Fibroblast of skin of right biceps (primary cell): ENCODE measurements around the gene DRAP1.
"Not testable (repeated sequence)": the region's sequence is repeated elsewhere in the genome, so short reads cannot be mapped to it uniquely, and the experiment has no call there.

ENCODE experiments used
- DNase-seq: peaks from one replicate; pipeline ENCODE4 v3.0.0-alpha.2; 2013

DRAP1 gene

DNA sequence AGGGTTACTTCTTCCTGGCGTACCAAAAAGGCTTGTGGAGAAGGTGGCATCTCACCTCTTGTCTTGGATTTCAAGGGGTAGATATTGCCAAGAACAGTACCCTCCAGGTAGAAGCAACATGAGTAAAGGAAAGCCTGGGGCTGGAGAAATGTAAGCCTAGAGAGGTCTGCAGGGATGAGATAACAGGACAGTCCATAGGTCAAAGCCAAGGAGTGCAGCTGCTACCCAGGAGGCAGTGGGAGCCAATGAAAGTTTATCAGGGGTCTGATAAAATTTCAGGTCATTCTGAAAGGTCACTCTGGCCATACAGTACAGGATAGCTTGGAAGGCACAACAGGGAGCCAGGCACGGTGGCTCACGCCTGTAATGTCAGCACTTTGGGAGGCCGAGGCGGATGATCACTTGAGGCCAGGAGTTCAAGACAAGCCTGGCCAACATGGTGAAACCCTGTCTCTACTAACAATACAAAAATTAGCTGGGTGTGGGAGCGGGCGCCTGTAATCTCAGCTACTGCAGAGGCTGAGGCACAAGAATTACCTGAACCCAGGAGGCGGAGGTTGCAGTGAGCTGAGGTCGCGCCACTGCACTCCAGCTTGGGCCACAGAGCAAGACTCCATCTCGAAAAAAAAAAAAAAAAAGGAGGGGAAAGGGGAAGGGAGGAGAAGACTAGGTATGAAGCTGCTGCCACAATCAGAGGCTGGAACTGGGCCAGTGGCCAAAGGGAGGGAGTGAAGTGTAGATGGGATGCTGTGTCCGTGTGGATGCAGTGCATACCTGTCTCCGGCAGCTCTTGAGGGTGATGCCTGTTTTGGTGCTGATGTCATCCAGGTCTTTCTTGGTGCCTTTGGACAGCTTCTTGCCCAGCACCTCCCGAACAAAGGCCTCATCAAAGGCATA, 32.2 kb upstream of the DRAP1 start:
- DNase-seq = no peak

DNA sequence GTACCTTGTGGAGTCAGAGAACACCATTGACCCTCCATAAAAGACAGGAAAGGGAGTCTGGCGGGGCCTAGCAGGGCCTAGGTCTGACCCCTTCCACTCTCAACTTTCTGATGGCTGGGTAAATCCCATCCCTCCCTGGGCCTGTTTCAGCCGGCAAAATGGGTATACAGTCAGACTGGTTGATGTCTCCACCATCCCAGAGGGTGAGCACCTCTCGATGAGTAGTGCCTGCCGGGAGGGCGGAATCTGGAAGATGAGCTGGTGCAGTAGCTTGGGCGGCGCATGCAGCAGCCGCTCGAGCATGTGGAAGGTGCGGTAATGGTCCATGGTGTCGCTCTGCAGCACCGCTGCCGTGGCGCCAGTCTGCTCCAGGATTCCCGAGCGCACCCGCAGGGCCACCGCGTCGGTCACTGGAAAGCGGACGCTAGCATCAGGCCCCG, 31.5 kb upstream of the DRAP1 start:
- peak; percentile 47 for DNase-seq

DNA sequence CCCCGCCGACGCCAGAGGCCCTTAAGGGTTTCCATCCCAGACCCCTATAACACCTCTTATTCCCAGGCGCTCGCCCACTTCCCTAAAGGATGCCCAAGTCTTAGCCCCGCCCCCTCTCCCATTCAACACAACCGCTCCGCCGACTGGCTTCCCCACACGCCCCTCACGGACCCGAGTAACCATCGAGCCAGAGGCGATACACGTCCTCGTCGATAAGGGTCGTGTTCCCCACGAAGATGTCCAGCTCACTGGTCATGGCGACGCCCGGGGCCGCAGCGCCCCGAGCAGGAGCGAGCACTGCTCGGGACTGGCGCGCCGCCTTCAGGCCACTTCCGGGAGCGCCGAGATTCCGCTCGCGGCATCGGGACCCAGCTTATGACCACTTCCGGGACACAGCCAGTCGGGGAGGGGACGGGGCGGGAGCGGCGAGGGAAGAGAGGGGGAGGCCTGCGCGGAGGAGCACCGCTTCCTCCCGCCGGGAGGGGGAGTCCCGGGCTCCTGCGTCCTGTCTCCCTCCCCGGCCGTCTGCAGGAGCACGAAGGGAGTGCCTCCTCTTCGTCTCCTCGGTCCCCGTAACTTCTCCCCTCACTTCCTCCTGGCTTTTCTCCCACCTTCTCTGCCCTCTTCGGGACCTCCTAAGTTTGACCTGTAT, 30.9 kb upstream of the DRAP1 start, which contains the start of gene FIBP:
Gene FIBP, minus strand, starts transcription at position 309 of the 652 bp plus-strand sequence. Its CDS starts 53 bp downstream, at position 256.
- peak; percentile 98 for DNase-seq

DNA sequence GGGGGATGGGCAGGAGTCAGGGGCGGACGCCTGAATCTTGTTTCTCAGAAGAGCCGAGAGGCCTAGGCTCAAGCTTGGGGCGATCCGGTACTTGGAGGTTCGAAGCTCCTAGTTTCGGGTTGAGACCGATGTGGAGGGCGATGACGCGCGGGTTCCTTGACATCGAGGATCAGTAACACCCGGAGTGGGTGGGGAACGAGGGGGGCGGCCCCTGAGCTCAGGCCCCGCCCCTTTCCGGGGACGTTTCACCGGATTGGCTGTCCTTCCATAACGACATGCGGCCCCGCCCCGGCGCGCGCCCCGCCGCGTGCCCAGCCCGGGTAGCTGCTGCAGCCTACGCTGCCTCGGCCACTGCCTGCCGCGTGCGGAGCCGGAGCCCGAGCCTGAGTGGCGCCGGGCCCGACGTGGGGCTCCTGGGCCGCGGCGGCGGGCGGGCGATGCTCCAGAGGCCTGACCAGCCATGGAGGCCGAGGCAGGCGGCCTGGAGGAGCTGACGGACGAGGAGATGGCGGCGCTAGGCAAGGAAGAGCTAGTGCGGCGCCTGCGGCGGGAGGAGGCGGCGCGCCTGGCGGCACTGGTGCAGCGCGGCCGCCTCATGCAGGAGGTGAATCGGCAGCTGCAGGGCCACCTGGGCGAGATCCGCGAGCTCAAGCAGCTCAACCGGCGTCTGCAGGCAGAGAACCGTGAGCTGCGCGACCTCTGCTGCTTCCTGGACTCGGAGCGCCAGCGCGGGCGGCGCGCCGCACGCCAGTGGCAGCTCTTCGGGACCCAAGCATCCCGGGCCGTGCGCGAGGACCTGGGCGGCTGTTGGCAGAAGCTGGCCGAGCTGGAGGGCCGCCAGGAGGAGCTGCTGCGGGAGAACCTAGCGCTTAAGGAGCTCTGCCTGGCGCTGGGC, 28.7 kb upstream of the DRAP1 start, which contains the start of gene CCDC85B:
Gene CCDC85B, plus strand, starts transcription at position 350 of the 895 bp plus-strand sequence. Its CDS starts 111 bp downstream, at position 461.
- peak; percentile 97 for DNase-seq

DNA sequence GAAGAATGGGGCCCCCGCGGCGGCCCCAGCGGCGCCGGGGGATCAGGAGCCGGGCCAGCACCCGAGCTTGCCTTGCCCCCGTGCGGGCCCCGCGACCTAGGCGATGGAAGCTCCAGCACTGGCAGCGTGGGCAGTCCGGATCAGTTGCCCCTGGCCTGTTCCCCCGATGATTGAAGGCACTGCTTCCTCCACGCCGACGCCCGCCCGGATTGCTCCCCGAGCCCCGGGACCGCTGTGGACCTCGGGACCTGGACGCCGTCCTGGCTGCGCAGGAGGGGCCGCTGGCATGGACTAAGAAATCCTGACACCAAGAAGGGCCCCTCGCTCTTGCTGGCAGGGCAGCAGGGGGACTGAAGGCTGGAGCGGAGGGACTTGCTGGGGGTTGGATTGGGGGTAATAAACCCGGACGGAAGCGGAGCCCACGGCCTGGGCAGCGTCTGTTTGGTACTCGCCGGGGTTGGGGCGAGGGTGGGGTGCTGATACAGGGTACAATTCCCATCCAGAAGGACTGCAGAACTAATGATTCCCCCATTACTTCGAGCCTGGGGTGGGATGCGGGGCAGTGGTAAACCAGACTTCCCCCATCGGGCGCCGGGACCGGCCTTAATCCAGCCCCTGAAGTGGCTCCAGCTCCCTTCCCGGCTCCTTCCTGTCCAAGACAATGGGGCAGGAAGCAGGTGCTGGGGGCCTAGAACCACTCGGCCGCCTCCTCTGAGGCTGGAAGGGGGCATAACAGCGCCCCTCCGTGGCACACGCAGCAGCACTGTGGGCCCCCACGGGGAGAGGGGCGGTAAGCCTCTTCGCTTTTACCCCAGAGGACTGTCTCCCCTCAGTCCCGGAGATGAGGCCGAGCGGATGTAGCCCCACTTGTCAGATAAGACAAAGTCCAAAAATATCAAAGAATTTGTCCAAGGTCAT, 27.7 kb upstream of the DRAP1 start:
- peak; percentile 49 for DNase-seq

DNA sequence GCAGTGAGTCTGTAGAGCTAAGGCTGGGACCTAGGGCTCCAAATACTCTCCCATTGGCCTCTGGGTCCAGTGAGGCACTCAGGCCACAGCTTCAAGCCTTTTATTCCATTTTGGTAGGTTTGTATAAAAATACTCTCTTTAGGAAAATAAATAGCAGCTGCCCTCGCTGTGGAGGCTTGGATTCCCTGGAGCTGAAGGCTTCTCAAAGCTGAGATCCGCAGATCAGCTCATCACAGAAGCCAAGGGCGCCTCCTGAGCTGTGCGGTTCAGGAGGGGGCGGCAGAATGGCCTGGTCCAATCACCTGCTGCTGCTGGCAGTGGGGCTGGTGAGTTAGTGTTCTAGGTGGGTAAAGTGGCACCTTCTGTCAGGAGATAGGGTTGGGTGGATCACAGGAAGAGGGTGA, 27.1 kb upstream of the DRAP1 start:
- not testable (repeated sequence) for DNase-seq

DNA sequence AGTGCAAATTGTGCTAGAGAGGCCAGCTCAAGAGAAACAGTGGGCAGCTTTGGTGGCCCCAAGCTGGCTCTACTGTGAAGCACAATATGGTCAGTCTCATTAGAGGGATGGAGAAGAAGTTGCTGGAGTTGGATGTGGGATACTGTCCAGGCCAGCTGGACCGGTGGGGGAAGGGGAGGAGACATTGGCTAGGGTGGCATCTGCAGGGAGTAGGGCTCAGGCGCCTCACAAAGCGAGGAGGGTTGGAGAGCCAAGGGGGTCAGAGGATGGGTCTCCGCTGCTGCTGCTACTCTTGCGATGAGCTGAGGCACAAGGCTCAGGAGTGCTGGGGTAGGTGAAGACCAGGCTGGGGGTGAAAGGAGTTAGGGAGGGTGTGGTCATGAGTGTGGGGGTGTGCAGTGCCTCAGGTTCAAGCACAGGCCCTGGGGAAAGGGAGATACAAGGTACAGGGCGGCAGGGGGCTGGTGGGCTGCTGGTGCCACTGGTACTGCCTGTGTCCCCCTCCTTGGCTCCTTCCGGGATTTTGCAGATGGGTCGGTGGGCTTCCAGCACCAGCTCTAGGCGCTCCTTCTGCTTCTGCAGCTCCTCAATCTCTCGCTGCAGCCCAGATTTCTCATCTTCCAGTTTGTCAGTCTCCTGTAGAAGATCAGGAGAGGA, 26.4 kb upstream of the DRAP1 start:
- no peak for DNase-seq

DNA sequence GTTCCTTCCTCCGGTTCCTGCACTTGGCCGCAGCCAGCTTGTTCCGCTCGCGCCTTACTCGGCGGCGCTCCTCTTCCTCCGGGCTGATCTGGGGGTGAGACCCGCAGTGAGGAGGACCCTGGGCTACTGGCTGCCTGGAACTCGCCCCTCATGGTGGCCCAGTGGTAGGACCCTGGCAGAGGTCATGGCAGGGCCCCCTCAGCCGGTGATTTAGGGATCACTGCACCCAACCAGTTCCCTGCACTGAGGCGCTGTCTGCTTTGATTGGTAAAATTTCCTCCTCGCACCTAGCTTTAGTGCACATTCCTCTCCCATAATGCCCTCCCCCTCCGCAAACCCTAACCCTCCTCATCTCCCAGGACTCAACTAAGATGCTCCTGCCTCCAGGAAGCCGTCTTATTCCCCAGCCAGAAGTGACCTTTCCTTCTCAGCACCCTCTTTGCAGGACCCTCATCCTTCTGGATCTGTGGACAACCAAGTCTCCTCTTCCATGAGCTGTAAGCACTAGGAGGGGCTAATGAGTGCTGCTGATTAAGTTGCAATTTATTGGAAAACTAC, 25.1 kb upstream of the DRAP1 start:
- no peak for DNase-seq

DNA sequence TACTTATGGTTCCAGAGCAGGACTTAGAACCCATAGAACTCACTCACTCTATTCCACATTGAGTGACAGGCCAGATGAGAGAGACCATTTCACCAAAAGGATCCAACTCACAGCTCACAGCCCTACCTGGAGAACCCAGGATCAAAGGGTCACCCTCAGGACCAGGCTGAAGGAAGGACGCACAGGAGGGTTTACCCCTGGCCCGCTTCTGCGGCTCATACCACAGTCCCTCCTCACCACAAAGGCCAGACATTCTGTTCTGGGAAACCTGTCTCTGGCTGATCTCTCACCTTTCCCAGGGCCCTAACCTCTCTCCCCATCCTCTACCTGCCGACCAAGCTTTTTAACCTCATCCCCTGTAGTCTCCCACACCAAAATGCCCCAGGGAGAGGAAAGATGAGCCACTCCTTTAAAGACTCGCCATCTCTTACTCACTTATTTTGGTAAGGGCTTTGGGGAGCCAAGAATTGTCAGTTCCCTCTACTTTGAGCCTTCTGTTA, 23.7 kb upstream of the DRAP1 start:
- DNase-seq = no peak

DNA sequence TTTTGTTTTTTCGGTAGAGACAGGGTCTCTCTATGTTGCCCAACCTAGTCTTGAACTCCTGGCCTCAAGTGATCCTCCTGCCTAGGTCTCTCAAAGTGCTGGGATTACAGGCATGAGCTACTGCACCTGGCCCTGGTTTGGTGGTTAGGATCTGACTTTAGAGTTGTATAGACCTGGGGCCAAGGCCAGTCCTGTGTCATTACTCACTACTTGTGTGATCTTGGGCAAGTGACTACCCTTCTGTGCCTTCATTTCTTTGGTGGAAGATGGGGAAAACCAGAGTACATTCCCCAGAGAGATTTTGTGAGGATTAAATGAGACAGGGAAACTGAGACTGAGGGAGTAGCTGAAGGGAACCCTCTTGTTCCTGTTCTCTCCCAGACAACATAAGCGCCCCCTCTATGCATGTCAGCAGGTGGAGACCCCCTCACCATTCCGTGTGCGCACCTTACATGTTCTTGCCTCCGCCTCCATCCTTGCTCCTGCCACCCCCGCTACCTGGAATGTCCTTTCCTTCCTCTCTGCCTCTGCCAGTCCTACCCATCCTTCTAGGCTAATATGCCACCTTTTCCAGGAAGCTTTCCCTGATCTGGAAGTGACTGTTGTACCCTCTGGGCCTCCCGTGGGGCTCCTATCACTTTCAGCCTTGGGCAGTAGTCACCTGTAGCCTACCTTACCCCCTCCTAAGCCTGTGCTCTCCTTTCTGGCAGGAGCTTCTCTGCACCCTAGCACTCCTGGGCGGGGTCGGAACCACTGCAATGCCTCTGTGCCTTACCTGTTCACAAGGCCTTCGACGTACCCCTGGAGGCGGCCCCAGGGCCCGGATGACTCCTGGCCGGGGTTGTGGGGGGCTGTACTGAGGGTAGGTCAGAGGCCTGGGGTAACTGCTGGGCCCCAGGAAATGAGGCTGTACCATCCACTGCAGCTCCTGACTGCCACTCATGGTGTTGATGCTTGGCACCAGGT, 22.9 kb upstream of the DRAP1 start:
- no peak for DNase-seq

DNA sequence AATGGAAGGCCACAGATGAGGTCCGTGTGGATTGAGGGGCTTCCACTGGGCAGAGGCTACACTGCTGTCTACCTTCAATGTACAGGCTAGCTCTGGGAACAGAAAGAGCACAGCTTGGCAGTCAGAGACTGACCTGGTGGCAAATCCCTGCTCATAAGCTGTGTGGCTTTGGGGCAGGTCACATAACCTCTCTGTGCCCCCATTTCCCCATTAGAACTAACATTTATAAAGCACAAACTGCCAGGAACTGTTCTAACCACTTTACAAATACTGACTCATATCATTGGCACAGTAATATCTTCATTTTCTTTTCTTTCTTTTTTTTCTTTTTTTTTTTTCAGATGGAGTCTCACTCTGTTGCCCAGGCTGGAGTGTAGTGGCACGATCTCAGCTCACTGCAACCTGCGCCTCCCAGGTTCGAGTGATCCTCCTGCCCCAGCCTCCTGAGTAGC, 22.2 kb upstream of the DRAP1 start:
- no peak for DNase-seq

DNA sequence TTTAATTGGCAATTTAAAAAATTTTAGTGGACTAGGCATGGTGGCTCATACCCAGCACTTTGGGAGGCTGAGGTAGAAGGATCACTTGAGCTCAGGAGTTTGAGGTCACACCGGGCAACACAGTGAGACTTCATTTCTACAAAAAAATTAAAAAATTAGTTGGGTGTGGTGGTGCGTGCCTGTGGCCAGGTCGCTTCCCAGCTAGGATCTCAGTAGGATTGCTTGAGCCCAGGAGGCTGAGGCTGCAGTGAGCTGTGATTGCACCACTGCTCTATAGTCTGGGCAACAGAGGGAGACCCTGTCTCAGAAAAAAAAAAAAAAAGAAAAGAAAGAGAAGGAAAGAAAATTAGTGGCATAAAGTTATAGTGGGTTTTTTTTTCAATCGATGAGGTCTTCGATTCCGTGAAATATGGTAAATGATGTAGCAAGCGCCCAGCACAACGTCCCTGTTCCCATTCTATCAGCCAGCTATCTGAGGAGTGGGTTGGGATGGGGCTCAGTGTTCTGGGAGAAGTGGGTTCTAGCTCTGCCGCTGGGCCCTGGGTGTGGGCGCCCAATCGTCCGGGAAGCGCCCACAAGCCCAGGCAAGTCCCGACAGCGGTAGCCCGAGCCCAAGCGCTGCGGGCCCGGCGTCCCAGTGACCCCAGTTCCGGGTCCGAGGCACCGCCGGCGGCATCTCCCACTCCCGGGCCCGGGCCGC, 20.4 kb upstream of the DRAP1 start:
- no peak for DNase-seq

DNA sequence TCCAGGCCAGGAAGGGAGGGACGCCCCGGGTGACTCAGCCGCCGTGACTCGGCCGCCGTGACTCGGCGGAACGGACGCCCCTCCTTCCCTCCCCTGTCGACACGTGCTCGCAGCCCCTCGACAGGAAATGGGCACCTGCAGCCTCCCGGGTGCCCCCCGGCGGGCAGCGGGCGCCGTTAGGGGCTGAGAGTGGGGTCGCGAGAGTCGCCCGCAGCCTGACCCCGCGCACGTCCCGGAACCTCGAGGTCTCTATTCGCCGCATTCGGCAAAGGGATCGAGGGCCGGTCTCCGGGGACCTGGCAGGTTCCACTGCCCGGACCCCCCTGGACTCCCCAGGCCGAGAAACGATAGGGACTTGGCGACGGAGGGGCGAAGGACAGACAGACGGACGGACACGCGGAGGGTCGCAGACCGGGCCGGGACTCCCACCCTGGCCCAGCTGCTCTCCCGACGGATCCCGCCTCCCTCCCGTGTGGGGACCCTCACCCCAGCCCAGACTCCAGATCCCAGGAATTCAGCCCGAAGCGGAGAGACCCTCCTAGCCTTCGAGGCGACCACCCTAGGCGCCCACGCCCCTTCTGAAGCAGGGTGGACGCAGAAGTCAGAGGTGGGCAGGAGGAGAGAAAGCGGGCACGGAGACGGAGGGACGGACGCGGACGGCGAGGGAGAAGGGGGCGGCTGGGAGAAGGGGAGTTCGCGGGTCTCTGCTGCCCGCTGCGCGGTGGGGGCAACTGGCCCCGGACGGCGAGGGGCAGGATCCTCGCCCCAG, 19.7 kb upstream of the DRAP1 start:
- peak; percentile 86 for DNase-seq

DNA sequence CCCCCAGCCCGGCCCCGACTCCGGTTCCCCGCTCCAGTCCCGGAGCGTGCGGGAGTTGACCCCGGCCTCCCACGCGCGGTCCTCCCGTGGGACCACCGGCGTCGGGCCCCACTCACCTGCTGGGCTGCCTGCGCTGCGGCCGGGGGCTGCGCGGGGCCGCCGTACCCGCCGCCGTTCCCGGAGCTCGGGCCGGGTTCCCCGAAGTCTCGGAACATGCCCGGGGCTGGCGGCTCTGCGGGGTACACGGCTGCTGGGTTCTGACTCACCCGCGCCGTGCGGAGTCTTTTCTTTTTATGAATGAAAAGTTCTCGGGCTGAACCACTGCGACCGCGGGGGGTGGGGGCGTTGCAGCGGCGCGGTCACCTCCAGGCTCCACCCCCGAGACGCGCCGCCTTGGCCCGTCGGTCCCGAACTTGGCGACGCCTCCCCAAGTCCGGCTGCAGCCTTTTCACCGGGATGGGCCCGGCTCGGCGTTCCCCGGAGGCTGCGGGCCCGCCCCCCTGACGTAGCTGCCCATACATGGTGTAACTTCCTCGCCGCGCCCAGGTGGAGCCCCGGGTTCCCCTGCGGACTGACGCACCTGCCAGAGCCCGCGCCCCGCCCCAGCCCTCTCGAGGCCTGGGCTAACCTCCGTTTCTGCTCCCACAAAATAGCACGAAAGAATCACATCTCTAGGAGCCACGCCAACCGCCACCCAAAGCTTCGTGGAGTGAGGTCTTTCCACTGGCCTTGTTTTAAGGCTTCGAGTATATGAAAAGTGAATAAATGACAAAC, 18.9 kb upstream of the DRAP1 start, which contains the start of gene FOSL1:
Gene FOSL1, minus strand, starts transcription at position 264 of the 774 bp plus-strand sequence. Its CDS starts 49 bp downstream, at position 215.
- DNase-seq = peak; percentile 97

DNA sequence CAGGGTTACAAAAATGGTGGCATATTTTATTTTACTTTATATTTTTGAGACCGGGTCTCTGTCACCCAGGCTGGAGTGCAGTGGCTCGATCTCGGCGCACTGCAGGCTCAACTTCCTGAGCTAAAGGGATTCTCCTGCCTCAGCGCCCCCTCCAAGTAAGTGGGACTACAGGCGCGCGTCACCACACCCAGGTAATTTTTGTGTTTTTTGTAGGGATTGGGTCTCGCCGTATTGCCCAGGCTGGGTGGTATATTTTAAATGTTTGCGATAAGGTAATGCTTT, 18.4 kb upstream of the DRAP1 start:
- DNase-seq = no peak

DNA sequence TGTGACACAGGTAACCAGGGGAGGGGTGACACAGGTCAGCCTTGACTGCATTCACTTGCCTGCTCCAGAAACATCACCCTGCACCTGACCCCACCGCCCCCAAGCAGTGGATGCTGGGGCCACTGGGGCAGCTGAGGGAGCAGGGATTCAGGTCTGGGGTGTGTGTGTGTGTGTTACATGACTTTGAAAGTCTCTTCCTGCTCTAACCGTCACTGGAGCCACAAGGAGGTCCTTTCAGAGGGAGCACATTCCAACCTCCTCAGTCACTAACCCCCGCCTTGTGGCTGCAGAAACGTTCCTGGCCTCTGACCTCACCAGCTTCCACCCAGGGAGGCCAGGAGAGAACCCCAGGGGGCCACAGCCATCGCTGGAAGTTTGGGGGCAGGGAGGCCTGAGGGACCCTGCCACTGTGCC, 16.2 kb upstream of the DRAP1 start:
- peak; percentile 96 for DNase-seq

DNA sequence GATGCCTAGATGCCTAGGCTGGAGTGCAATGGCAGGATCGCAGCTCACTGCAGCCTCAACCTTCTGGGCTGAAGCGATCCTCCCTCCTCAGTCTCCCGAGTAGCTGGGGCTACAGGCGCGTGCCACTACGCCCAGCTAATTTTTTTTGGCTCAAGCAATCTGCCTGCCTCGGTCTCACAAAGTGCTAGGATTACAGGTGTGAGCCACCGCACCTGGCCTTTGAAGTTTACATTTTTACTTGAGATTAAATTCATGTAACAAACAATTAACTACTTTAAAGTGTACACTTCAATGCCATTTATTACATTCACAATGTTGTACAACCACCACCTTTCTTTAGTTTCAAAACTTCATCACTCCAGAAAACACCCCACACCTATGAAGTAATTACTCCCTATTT, 15.5 kb upstream of the DRAP1 start:
- DNase-seq = no peak
